Hematopoietic multipotent progenitor cell treated with erythropoietin and hydrocortisone succinate and interleukin-3 and kit ligand, for 15 days (in vitro differentiated cells): ENCODE measurements around the gene MAD2L2.

ENCODE experiments used
- DNase-seq: peaks from one replicate; pipeline ENCODE4 v3.0.0-alpha.2; 2015; ENCODE audit warnings: low spot score

MAD2L2 gene

DNA sequence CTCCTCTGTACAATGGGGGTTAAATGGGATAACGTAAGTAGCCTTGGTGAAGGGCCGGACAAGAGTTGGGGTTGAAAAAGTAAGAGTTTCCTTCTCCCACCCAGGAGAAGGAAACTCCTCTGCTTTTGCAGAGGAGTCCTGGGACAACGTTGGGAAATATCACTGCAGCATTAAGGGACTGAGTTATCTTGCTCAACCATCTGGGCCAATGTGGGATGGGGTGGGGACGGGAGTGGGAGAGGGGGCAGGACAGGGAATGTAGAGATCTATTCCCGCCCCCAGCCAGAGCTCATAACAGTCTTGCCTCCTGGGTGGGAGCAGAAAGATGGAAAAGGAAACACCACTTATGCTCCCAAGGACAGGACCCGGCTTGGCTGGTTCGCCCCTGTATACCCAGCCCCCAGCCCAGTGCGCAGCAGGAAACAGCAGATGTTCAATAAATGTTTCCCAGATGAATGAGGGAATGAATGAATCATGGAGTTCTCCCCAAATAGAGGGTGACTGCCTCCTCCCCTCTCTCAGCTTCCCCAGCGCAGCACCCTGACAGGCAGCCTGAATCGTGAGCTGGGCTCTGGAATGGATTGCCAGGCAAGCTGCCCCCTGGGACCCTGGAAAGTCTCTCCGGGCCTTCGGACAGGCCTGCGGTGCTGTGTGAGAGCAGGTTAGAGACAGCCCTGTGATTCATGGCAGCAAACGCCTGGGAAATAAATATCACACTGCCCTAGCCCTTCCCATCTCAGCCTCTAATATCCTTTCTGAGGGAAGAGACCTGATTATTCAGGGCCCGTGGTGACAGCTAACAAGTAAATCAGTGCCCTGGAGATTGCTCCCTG lies 51.5 kb downstream of the MAD2L2 start:
- DNase-seq = no peak

DNA sequence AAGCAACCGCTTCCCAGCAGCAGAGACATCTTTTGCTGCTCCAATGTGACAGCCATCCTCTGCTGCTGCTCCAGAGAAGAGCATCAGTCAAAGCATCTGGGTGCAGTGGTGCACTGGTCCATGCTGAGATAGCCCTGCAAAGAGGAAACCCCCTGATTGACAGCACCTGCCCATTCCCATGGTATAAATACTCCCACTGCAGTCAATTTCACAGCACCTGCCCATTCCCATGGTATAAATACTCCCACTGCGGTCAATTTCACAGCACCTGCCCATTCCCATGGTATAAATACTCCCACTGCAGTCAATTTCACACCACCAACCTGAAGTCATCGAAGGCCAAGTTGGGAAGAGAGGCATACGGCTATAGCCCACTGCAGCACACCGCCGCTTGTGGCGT lies 52.2 kb downstream of the MAD2L2 start:
- DNase-seq = no peak

DNA sequence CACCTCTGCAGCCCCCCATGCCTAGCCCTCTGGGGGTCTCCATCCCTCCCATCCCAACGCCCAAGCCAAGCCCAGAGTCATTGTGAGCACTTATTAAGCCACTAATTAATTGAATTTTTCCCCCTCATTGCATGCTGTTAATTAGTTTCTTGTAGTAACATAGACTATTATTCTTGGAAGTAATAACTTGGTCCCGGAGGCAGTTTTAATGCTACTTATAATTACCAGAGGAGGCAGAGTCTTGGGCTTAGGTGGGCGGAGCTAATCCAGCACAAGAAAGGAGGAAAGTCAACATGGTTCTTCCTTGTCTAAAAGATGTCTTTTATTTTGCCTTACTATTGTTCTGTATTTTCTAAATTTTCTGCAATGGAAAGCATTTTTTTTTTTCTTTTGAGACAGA lies 54.4 kb downstream of the MAD2L2 start:
- no peak for DNase-seq
